Measurements from ENCODE around the gene MACF1. TPM values are rescaled to one million over a fixed set of nuclear protein-coding genes. Genes with fewer than 3 reads are reported as not detected.

Gene MACF1
- total RNA-seq, 2 experiments from 2014 or later, result 248 to 252 TPM

- TF ChIP-seq CTCF (IDR thresholded peaks at IDR 0.05), result no peak
- H3K27me3 Mint-ChIP-seq, result no peaks in the 10 kb centered on the region
- POLR2A ChIA-PET, result no interaction called here
Measured at GRCh38 chr1:39182804-39183203, 21.7 kb upstream of the MACF1 start.

GRCh38 chr1:39183503-39184353 lies 20.8 kb upstream of the MACF1 start:
- Histone ChIP-seq H3K4me1 (ENCODE audit: insufficient read depth, low read length) (peaks cover 29% of the 10 kb centered on the region), H3K36me3 (ENCODE audit: insufficient read depth, low read length) (no peaks in the 10 kb centered on the region), H3K27me3 (ENCODE audit: control insufficient read depth in 1 of 2, insufficient read depth in 2 of 2, low read length in 2 of 2) (no peaks in the 10 kb centered on the region), H3K27ac (ENCODE audit: low read depth in 1 of 2, low read length in 2 of 2) (peak overlapping the region; percentile 85 to 86), H3K4me3 (ENCODE audit: low read length) (no peak overlapping the region), H3K9me3 (ENCODE audit: control insufficient read depth in 1 of 2, insufficient read depth in 1 of 2, low read length in 2 of 2) (no peaks in the 10 kb centered on the region)
- no peaks in the 10 kb centered on the region for H3K9me3 Mint-ChIP-seq
- DNase-seq, result peak; percentile 67 to 94 (median 80)
- peaks cover 42% of the 10 kb centered on the region for H3K4me1 Mint-ChIP-seq (ENCODE audit: low read depth)
- H3K4me3 Mint-ChIP-seq, result no peak overlapping the region
- H3K27ac Mint-ChIP-seq, result peak overlapping the region; percentile 89
- intact Hi-C loops (cut with DNase I, micrococcal nuclease), result loop anchor here (1.0 to 5.0 kb wide), 6 partner anchors 9 to 229 kb away; no protein-coding TSS in a partner anchor
- H3K27me3 Mint-ChIP-seq, result no peaks in the 10 kb centered on the region
- ChIA-PET POLR2A (interaction anchor here (0.8 to 2.8 kb wide), 9 partner anchors 9 to 107 kb away, joined by 3 to 32 read pairs (median 6); partner anchors contain the start of gene MACF1), CTCF (interaction anchor here (0.6 to 13.8 kb wide), 29 partner anchors 10 to 1643 kb away, joined by 3 to 376 read pairs (median 5); partner anchors contain the start of gene MACF1)
- H3K36me3 Mint-ChIP-seq (ENCODE audit: low read depth), result no peaks in the 10 kb centered on the region
- ATAC-seq (ENCODE audit: poor library complexity), result peak; percentile 89
- TF ChIP-seq CTCF (IDR thresholded peaks at IDR 0.05), result peak; percentile 87

More at GRCh38 chr1:39182804-39183203, 21.7 kb upstream of the MACF1 start:
- Histone ChIP-seq H3K27me3 (ENCODE audit: control insufficient read depth in 1 of 2, insufficient read depth in 2 of 2, low read length in 2 of 2) (no peaks in the 10 kb centered on the region), H3K4me3 (ENCODE audit: low read length) (no peak overlapping the region), H3K36me3 (ENCODE audit: insufficient read depth, low read length) (no peaks in the 10 kb centered on the region), H3K9me3 (ENCODE audit: control insufficient read depth in 1 of 2, insufficient read depth in 1 of 2, low read length in 2 of 2) (no peaks in the 10 kb centered on the region), H3K4me1 (ENCODE audit: insufficient read depth, low read length) (peaks cover 29% of the 10 kb centered on the region), H3K27ac (ENCODE audit: low read depth in 1 of 2, low read length in 2 of 2) (peak overlapping the region in 1 of 2 donors; percentile 86)
- Mint-ChIP-seq H3K27ac (peak overlapping the region; percentile 89), H3K9me3 (no peaks in the 10 kb centered on the region), H3K4me3 (no peak overlapping the region), H3K4me1 (ENCODE audit: low read depth) (peaks cover 42% of the 10 kb centered on the region), H3K36me3 (ENCODE audit: low read depth) (no peaks in the 10 kb centered on the region)
- ATAC-seq (ENCODE audit: poor library complexity), result no peak
- no peak for DNase-seq
- CTCF ChIA-PET, result interaction anchor here (1.4 to 13.8 kb wide), 5 partner anchors 11 to 228 kb away, joined by 3 to 376 read pairs (median 11); no protein-coding TSS in a partner anchor
- intact Hi-C loops (cut with DNase I, micrococcal nuclease), result loop anchor here (1.0 to 5.0 kb wide), 5 partner anchors 14 to 229 kb away; no protein-coding TSS in a partner anchor

- Histone ChIP-seq H3K27me3 (ENCODE audit: control insufficient read depth in 1 of 2, insufficient read depth in 2 of 2, low read length in 2 of 2) (no peaks in the 10 kb centered on the region), H3K4me3 (ENCODE audit: low read length) (no peak overlapping the region), H3K9me3 (ENCODE audit: control insufficient read depth in 1 of 2, insufficient read depth in 1 of 2, low read length in 2 of 2) (no peaks in the 10 kb centered on the region), H3K36me3 (ENCODE audit: insufficient read depth, low read length) (no peaks in the 10 kb centered on the region), H3K27ac (ENCODE audit: low read depth in 1 of 2, low read length in 2 of 2) (peak overlapping the region; percentile 85 to 86), H3K4me1 (ENCODE audit: insufficient read depth, low read length) (peaks cover 29% of the 10 kb centered on the region)
- DNase-seq (peak in 1 of 14 experiments; percentile 40), ATAC-seq (ENCODE audit: poor library complexity) (no peak)
- H3K4me3 Mint-ChIP-seq, result no peak overlapping the region
- no peaks in the 10 kb centered on the region for H3K27me3 Mint-ChIP-seq
- no peak for TF ChIP-seq CTCF (IDR thresholded peaks at IDR 0.05)
- intact Hi-C loops (cut with DNase I, micrococcal nuclease), result loop anchor here (1.0 to 5.0 kb wide), 3 partner anchors 8 to 228 kb away; no protein-coding TSS in a partner anchor
- CTCF ChIA-PET, result interaction anchor here (0.6 to 13.8 kb wide), 26 partner anchors 9 to 1643 kb away, joined by 3 to 376 read pairs (median 6); partner anchors contain the start of gene MACF1
- POLR2A ChIA-PET, result interaction anchor here (0.8 to 2.8 kb wide), 8 partner anchors 8 to 106 kb away, joined by 3 to 32 read pairs (median 8); partner anchors contain the start of gene MACF1
- no peaks in the 10 kb centered on the region for H3K36me3 Mint-ChIP-seq (ENCODE audit: low read depth)
- H3K4me1 Mint-ChIP-seq (ENCODE audit: low read depth), result peaks cover 46% of the 10 kb centered on the region
- H3K27ac Mint-ChIP-seq, result peak overlapping the region; percentile 89
- H3K9me3 Mint-ChIP-seq, result no peaks in the 10 kb centered on the region
Measured at GRCh38 chr1:39184354-39184818, 20.1 kb upstream of the MACF1 start.
